Measurements from ENCODE around the gene NTSR1.

The NTSR1 gene

GRCh38 chr20:62760856-62761758 lies 52.5 kb downstream of the NTSR1 start:
- no peak for DNase-seq

GRCh38 chr20:62761759-62762131 lies 53.1 kb downstream of the NTSR1 start:
- no peak for DNase-seq

- no peak for DNase-seq
These were observed 53.7 kb downstream of the NTSR1 start for GRCh38 chr20:62762376-62762775.

GRCh38 chr20:62762801-62763368 lies 54.2 kb downstream of the NTSR1 start:
- DNase-seq, result no peak

- no peak for DNase-seq
These were observed 54.8 kb downstream of the NTSR1 start for GRCh38 chr20:62763404-62763803.

GRCh38 chr20:62764156-62764935 lies 55.7 kb downstream of the NTSR1 start:
- no peak for DNase-seq

GRCh38 chr20:62765021-62765420 lies 56.4 kb downstream of the NTSR1 start:
- no peak for DNase-seq

- no peak for DNase-seq
These were observed 56.9 kb downstream of the NTSR1 start for GRCh38 chr20:62765432-62766070.

- no peak for DNase-seq
These were observed 57.4 kb downstream of the NTSR1 start for GRCh38 chr20:62766071-62766450.

- no peak for DNase-seq
These were observed 58.1 kb downstream of the NTSR1 start for GRCh38 chr20:62766716-62767115.

GRCh38 chr20:62768234-62768546 lies 59.6 kb downstream of the NTSR1 start:
- no peak for DNase-seq

GRCh38 chr20:62768551-62769287 lies 60.1 kb downstream of the NTSR1 start:
- no peak for DNase-seq

- no peak for DNase-seq
These were observed 60.9 kb downstream of the NTSR1 start for GRCh38 chr20:62769346-62770071.

- no peak for DNase-seq
These were observed 61.7 kb downstream of the NTSR1 start for GRCh38 chr20:62770111-62770910.

GRCh38 chr20:62770916-62771315 lies 62.3 kb downstream of the NTSR1 start:
- DNase-seq, result no peak

GRCh38 chr20:62771396-62772102 lies 62.9 kb downstream of the NTSR1 start:
- no peak for DNase-seq

GRCh38 chr20:62772103-62772611 lies 63.5 kb downstream of the NTSR1 start:
- no peak for DNase-seq

GRCh38 chr20:62772619-62772989 lies 64.0 kb downstream of the NTSR1 start:
- no peak for DNase-seq

GRCh38 chr20:62772990-62773844 lies 64.6 kb downstream of the NTSR1 start:
- DNase-seq, result no peak
